Heart right ventricle (tissue), 16 donors: ENCODE measurements around the gene SKP2. TPM values are rescaled to one million over a fixed set of nuclear protein-coding genes. Genes with fewer than 3 reads are reported as not detected.

Experiments used
- ATAC-seq, 8 donors: fragments of 200-7000 bp; cut with Tn5 transposase; one replicate each; pipeline ENCODE4 v1.9.1; 2020; ENCODE audit warnings: mild to moderate bottlenecking in 8 of 8, moderate library complexity in 8 of 8, moderate number of reproducible peaks in 1 of 8
- DNase-seq, 2 donors: peaks; one replicate each; pipeline ENCODE4 v3.0.0-alpha.2; 2020
- H3K27ac ChIP-seq, 10 donors: fragments of 200-600 bp; sonication (generic) in 2 of 10; one replicate each; pipeline versions ENCODE4 v1.5.0 to v1.8.0; 2020 to 2022; ENCODE audit warnings: mild to moderate bottlenecking in 3 of 10
- H3K27me3 ChIP-seq, 7 donors: fragments of 200-600 bp; one replicate each; pipeline ENCODE4 v1.8.0; 2021 to 2022; ENCODE audit warnings: mild to moderate bottlenecking in 2 of 7
- H3K36me3 ChIP-seq, 9 donors: fragments of 200-600 bp; sonication (generic) in 1 of 9; one replicate each; pipeline versions ENCODE4 v1.5.0 to v1.8.0; 2020 to 2022; ENCODE audit warnings: mild to moderate bottlenecking in 2 of 9
- H3K4me1 ChIP-seq, 9 donors: fragments of 200-600 bp; sonication (generic) in 1 of 9; one replicate each; pipeline versions ENCODE4 v1.5.0 to v1.8.0; 2020 to 2022; ENCODE audit warnings: mild to moderate bottlenecking in 4 of 9
- H3K4me3 ChIP-seq, 10 donors: fragments of 200-600 bp; sonication (generic) in 2 of 10; one replicate each; pipeline versions ENCODE4 v1.5.0 to v1.8.0; 2020 to 2022; ENCODE audit warnings: mild to moderate bottlenecking in 7 of 10, moderate library complexity in 2 of 10
- H3K9me3 ChIP-seq, 11 donors: fragments of 200-600 bp in 10 of 11; sonication (generic) in 2 of 11; one replicate each; pipeline versions ENCODE4 v1.5.0 to v1.8.0; 2013 to 2022; ENCODE audit warnings: mild to moderate bottlenecking in 2 of 11, control low read depth in 1 of 11, moderate library complexity in 1 of 11
- CTCF ChIP-seq, 9 donors: fragments of 200-600 bp; sonication (generic) in 2 of 9; IDR thresholded peaks; one replicate each; pipeline versions ENCODE4 v1.5.0 to v1.8.0; 2021 to 2022; ENCODE audit warnings: antibody characterized with exemption in 9 of 9, mild to moderate bottlenecking in 5 of 9, moderate library complexity in 1 of 9
- WGBS, 2 donors: extraction: QIAGEN DNeasy Blood & Tissue Kit; methylation state at CpG; one replicate each; pipeline ENCODE4 v1.1.7; 2013; ENCODE audit warnings: inconsistent platforms in 1 of 2; 5-methylcytosine and 5-hydroxymethylcytosine counted together
- intact Hi-C, 10 donors: fragments of 100-400 bp; cut with DNase I; formaldehyde crosslinking; loops; one replicate each; pipeline versions ENCODE4 v1.11.1 to v1.14.2; 2022
- microRNA-seq, 2 donors: library from miRNA; unstranded; fragments of <30 nt; microRNA quantifications; one replicate each; pipeline ENCODE4 v1.2.0, GENCODE V29; 2021
- polyA plus RNA-seq, 2 donors: library from polyadenylated mRNA; stranded (reverse); fragments of 200-250 nt; gene quantifications; one replicate each; pipeline ENCODE4 v1.2.3, GENCODE V29; 2013
- total RNA-seq, 10 donors: library from RNA; stranded (reverse); fragmentation: NEBNext Ultra II Directional in 3 of 10; extraction: Animal tissue kit (Norgen Biotek cat#: 25700) in 3 of 10; gene quantifications; one replicate each; pipeline versions ENCODE4 v1.2.1 to v1.2.4, GENCODE V29; 2021 to 2023
- donor health status: Arrhythmogenic right ventricular cardiomyopathy.
- donor health status: ischemic (EF 13 %, LVEDD 7.1; RV severe dilation, severe dysfunction).
- donor health status: healthy with polysubstance abuse.
- donor health status: DM: no; HTN: yes; CAD: no.
- donor health status: DM: no; HTN: no; CAD: no.
- donor health status: ischemic (EF 25% LVEDD 6.9; RV normal size, moderate dysfunction).
- donor health status: ischemic (EF 25% LVEDD 5.7; RV mildly dilated, moderate dysfunction).
- donor health status: healthy.
- donor health status: DM: yes; HTN: yes; CAD: no.
- donor health status: Ischemic cardiomyopathy.
- donor health status: ischemic (EF 35%, LVEDD 5.7; RV mildly dilated, moderate dysfunction).
- donor health status: nonischemic (EF 11% LVEDD 7.7; RV severe dilation, severe dysfunction).
- donor health status: DM: yes; HTN: yes; CAD: no.
- donor health status: PGD.
- donor health status: ischemic (EF 29% LVEDD 5.4; RV normal size, mild dysfunction).
- donor health status: nonischemic (EF 23%, LVEDD 6.1; RV moderate dilation, normal function).

The SKP2 gene
- total and polyA plus RNA-seq, 12 donors = 1.5 to 9.5 (median 5.2) TPM

- no peaks in the 10 kb centered on the region for H3K9me3 ChIP-seq
- H3K27ac ChIP-seq = no peak overlapping the region
- intact Hi-C loops = no loop called here
- H3K4me1 ChIP-seq = peaks cover 0 to 17% (median 4%) of the 10 kb centered on the region in 9 donors
- DNase-seq (no peak), ATAC-seq (no peak)
- no peak overlapping the region for H3K4me3 ChIP-seq
- TF ChIP-seq CTCF (IDR thresholded peaks at IDR 0.05) = no peak
- peaks cover 0 to 48% (median 15%) of the 10 kb centered on the region in 9 donors for H3K36me3 ChIP-seq
- no peaks in the 10 kb centered on the region for H3K27me3 ChIP-seq
Observed at GRCh38 chr5:36227046-36227445, 75.1 kb downstream of the SKP2 start.

GRCh38 chr5:36228505-36228904 lies 76.6 kb downstream of the SKP2 start:
- Histone ChIP-seq H3K27ac (no peak overlapping the region), H3K4me3 (no peak overlapping the region), H3K4me1 (peaks cover 0 to 17% (median 4%) of the 10 kb centered on the region in 9 donors), H3K9me3 (no peaks in the 10 kb centered on the region), H3K36me3 (peaks cover 0 to 33% (median 15%) of the 10 kb centered on the region in 9 donors), H3K27me3 (no peaks in the 10 kb centered on the region)
- WGBS, 2 donors = 97 to 98% methylated on average over 7 of the region's 7 CpGs
- DNase-seq = no peak
- no peak for ATAC-seq
- intact Hi-C loops = no loop called here
- no peak for TF ChIP-seq CTCF (IDR thresholded peaks at IDR 0.05)

- Histone ChIP-seq H3K27me3 (no peaks in the 10 kb centered on the region), H3K27ac (no peak overlapping the region), H3K9me3 (no peaks in the 10 kb centered on the region), H3K4me1 (peaks cover 0 to 17% (median 4%) of the 10 kb centered on the region in 9 donors), H3K36me3 (peaks cover 0 to 16% (median 8%) of the 10 kb centered on the region in 9 donors), H3K4me3 (no peak overlapping the region)
- ATAC-seq = peak in 2 of 8 donors; percentile 14 to 37
- no peak for DNase-seq
- 86 to 98% methylated on average over 1 of the region's 1 CpG for WGBS, 2 donors
- intact Hi-C loops = no loop called here
- TF ChIP-seq CTCF (IDR thresholded peaks at IDR 0.05) = no peak
Observed at GRCh38 chr5:36230151-36230790, 78.4 kb downstream of the SKP2 start.

GRCh38 chr5:36232533-36232932 lies 80.6 kb downstream of the SKP2 start:
- no peak overlapping the region for H3K4me3 ChIP-seq
- intact Hi-C loops = no loop called here
- WGBS, 2 donors = 76 to 79% methylated on average over 3 of the region's 3 CpGs
- no peak for TF ChIP-seq CTCF (IDR thresholded peaks at IDR 0.05)
- H3K27ac ChIP-seq = no peak overlapping the region
- H3K36me3 ChIP-seq = no peaks in the 10 kb centered on the region
- peaks cover 0 to 27% (median 11%) of the 10 kb centered on the region in 9 donors for H3K4me1 ChIP-seq
- ATAC-seq (no peak), DNase-seq (no peak)
- H3K27me3 ChIP-seq = no peaks in the 10 kb centered on the region
- no peaks in the 10 kb centered on the region for H3K9me3 ChIP-seq

Small RNA genes within 50 kb of the gene (microRNA-seq; reads per million reads assigned to microRNA genes)
- 2.0 to 5.4 reads per million in 2 donors for gene MIR580

Other genes starting within 250 kb of the SKP2 start
- not detected for gene CAPSL, start 213.5 kb upstream of the SKP2 start, total RNA-seq
- not detected for gene CAPSL, start 213.5 kb upstream of the SKP2 start, polyA plus RNA-seq
- gene UGT3A1, start 160.7 kb upstream of the SKP2 start, total RNA-seq = not detected
- not detected for gene UGT3A1, start 160.7 kb upstream of the SKP2 start, polyA plus RNA-seq
- not detected for gene UGT3A2, start 85.2 kb upstream of the SKP2 start, total RNA-seq
- not detected for gene UGT3A2, start 85.2 kb upstream of the SKP2 start, polyA plus RNA-seq
- gene LMBRD2, start 224 bp upstream of the SKP2 start, total RNA-seq = 10 to 100 TPM; 10.9 to 16.5 (median 12.7) TPM
- gene LMBRD2, start 224 bp upstream of the SKP2 start, polyA plus RNA-seq = 1 to 10 TPM; 2.2 to 3.2 TPM
- gene NADK2, start 89.8 kb downstream of the SKP2 start, total RNA-seq = 10 to 100 TPM; 35.7 to 53.5 (median 38.9) TPM
- 10 to 100 TPM in 1 of 2 donors, 1 to 10 TPM in 1; 9.8 to 15.4 TPM for gene NADK2, start 89.8 kb downstream of the SKP2 start, polyA plus RNA-seq
- under 1 TPM in 9 of 10 donors, not detected in 1; 0.39 to 0.92 (median 0.57) TPM for gene RANBP3L, start 149.8 kb downstream of the SKP2 start, total RNA-seq
- gene RANBP3L, start 149.8 kb downstream of the SKP2 start, polyA plus RNA-seq = under 1 TPM; 0.09 to 0.44 TPM